DND-41 (cell line): ENCODE data around the gene MAP4K3.

Experiments used
- ATAC-seq: fragments of 200-7000 bp; cut with Tn5 transposase; 3 replicates; pipeline ENCODE4 v1.9.1; 2021; ENCODE audit warnings: low read depth; ENCODE audit not compliant: insufficient read depth
- DNase-seq: peaks from one replicate; pipeline ENCODE4 v3.0.0-alpha.2; 2020
- H2AFZ ChIP-seq: 2 replicates; pipeline ENCODE4 v1.6.0; 2012; ENCODE audit warnings: low read depth, low read length
- H3K27ac ChIP-seq: 2 replicates; pipeline ENCODE4 v1.5.1; 2012; ENCODE audit warnings: low read length, inconsistent platforms
- H3K27me3 ChIP-seq: fragments of 200-600 bp; sonication (generic); 2 replicates; pipeline ENCODE4 v1.6.0; 2012; ENCODE audit warnings: low read length, mild to moderate bottlenecking, inconsistent platforms; ENCODE audit not compliant: insufficient read depth, poor library complexity
- H3K36me3 ChIP-seq: 2 replicates; pipeline ENCODE4 v1.5.1; 2012; ENCODE audit warnings: low read length, inconsistent platforms; ENCODE audit not compliant: insufficient read depth
- H3K4me1 ChIP-seq: 2 replicates; pipeline ENCODE4 v1.5.1; 2012; ENCODE audit warnings: mild to moderate bottlenecking, low read length; ENCODE audit not compliant: insufficient read depth
- H3K4me2 ChIP-seq: 2 replicates; pipeline ENCODE4 v1.6.0; 2012; ENCODE audit warnings: mild to moderate bottlenecking, moderate library complexity, low read length, inconsistent platforms; ENCODE audit not compliant: insufficient read depth
- H3K4me3 ChIP-seq, 2 experiments: fragments of 200-600 bp in 1 of 2; shearing (Covaris generic) in 1 of 2; 2 replicates each; pipeline ENCODE4 v1.5.1; 2012 to 2016; ENCODE audit warnings: inconsistent platforms in 2 of 2, low read length in 2 of 2, mild to moderate bottlenecking in 2 of 2, low read depth in 1 of 2, moderate library complexity in 1 of 2
- H3K79me2 ChIP-seq: 2 replicates; pipeline ENCODE4 v1.6.0; 2012; ENCODE audit warnings: low read length, inconsistent platforms; ENCODE audit not compliant: insufficient read depth
- H3K9ac ChIP-seq: 2 replicates; pipeline ENCODE4 v1.6.0; 2012; ENCODE audit warnings: low read depth, mild to moderate bottlenecking, inconsistent platforms, low read length, moderate library complexity
- H3K9me3 ChIP-seq: 2 replicates; pipeline ENCODE4 v1.5.1; 2012; ENCODE audit warnings: low read length, moderate library complexity, mild to moderate bottlenecking, inconsistent platforms; ENCODE audit not compliant: insufficient read depth, severe bottlenecking
- H4K20me1 ChIP-seq: 2 replicates; pipeline ENCODE4 v1.6.0; 2012; ENCODE audit warnings: low read length; ENCODE audit not compliant: insufficient read depth
- EZH2 ChIP-seq: IDR thresholded peaks from 3 replicates; pipeline ENCODE4 v1.6.1; 2012; ENCODE audit warnings: borderline replicate concordance, low read depth, mild to moderate bottlenecking, moderate library complexity, low read length, inconsistent platforms; ENCODE audit not compliant: severe bottlenecking
- TF ChIP-seq, protein P1 (sequence below): IDR thresholded peaks from 2 replicates; pipeline ENCODE4 v1.5.1; 2012; ENCODE audit warnings: borderline replicate concordance, low read length, moderate library complexity, mild to moderate bottlenecking; ENCODE audit not compliant: poor library complexity, severe bottlenecking; ENCODE audit errors: extremely low read depth

MAP4K3 gene

DNA sequence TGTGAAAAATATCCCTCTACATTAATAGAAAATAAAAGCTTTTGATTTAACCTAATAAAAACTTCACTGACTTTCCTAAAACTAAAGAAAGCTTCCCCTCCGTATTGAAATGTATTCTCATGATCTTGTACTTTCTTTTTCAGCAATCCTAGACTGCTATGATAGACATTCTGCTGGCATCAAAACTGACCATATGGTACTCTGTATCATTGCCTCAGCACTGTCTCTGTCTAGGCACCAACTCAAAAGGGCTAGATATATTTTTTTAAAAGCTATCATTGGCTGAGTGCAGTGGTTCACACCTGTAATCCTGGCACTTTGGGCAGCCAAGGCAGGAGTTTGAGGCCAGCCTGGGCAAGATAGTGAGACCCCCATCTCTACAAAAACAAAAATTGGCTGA, 226.2 kb downstream of the MAP4K3 start:
- peaks cover 10% of the 10 kb centered on the region for H3K4me1 ChIP-seq
- H3K9ac ChIP-seq = no peak overlapping the region
- no peak overlapping the region for H3K27ac ChIP-seq
- peaks cover 3% of the 10 kb centered on the region for H3K27me3 ChIP-seq
- H3K36me3 ChIP-seq = no peaks in the 10 kb centered on the region
- H4K20me1 ChIP-seq = no peaks in the 10 kb centered on the region
- no peak overlapping the region for H2AFZ ChIP-seq
- TF ChIP-seq EZH2 = no peak
- TF ChIP-seq, protein P1, sequence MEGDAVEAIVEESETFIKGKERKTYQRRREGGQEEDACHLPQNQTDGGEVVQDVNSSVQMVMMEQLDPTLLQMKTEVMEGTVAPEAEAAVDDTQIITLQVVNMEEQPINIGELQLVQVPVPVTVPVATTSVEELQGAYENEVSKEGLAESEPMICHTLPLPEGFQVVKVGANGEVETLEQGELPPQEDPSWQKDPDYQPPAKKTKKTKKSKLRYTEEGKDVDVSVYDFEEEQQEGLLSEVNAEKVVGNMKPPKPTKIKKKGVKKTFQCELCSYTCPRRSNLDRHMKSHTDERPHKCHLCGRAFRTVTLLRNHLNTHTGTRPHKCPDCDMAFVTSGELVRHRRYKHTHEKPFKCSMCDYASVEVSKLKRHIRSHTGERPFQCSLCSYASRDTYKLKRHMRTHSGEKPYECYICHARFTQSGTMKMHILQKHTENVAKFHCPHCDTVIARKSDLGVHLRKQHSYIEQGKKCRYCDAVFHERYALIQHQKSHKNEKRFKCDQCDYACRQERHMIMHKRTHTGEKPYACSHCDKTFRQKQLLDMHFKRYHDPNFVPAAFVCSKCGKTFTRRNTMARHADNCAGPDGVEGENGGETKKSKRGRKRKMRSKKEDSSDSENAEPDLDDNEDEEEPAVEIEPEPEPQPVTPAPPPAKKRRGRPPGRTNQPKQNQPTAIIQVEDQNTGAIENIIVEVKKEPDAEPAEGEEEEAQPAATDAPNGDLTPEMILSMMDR = no peak
- no peak for DNase-seq
- no peak overlapping the region for H3K4me3 ChIP-seq
- H3K9me3 ChIP-seq = no peaks in the 10 kb centered on the region
- ATAC-seq = no peak
- H3K79me2 ChIP-seq = no peaks in the 10 kb centered on the region
- no peak overlapping the region for H3K4me2 ChIP-seq

DNA sequence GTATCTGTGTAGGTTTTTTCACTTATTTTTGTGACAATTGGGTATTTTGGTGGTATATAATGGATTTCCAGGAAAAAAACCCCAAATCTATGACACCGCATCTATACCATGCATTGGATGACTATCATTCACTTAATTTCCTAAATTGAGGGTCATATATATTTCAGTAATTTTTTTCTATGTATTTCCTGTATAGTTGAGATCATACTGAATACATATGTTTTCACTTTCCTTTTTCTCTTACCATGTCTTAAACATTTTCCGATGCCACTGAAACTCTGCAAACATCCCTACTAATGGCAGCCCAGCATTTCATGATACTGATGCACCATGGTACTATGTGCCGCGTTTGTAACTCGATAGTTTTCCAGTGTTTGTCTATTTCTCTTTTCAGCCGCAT, 233.7 kb downstream of the MAP4K3 start:
- no peak for ATAC-seq
- Histone ChIP-seq H3K9ac (no peak overlapping the region), H4K20me1 (no peaks in the 10 kb centered on the region), H3K4me3 (no peak overlapping the region), H3K36me3 (no peaks in the 10 kb centered on the region), H3K27ac (no peak overlapping the region), H3K4me2 (no peak overlapping the region), H3K4me1 (no peaks in the 10 kb centered on the region), H3K27me3 (no peaks in the 10 kb centered on the region), H3K9me3 (no peaks in the 10 kb centered on the region), H2AFZ (no peak overlapping the region), H3K79me2 (no peaks in the 10 kb centered on the region)
- no peak for DNase-seq
- TF ChIP-seq EZH2 = no peak
- TF ChIP-seq, protein P1 = no peak

DNA sequence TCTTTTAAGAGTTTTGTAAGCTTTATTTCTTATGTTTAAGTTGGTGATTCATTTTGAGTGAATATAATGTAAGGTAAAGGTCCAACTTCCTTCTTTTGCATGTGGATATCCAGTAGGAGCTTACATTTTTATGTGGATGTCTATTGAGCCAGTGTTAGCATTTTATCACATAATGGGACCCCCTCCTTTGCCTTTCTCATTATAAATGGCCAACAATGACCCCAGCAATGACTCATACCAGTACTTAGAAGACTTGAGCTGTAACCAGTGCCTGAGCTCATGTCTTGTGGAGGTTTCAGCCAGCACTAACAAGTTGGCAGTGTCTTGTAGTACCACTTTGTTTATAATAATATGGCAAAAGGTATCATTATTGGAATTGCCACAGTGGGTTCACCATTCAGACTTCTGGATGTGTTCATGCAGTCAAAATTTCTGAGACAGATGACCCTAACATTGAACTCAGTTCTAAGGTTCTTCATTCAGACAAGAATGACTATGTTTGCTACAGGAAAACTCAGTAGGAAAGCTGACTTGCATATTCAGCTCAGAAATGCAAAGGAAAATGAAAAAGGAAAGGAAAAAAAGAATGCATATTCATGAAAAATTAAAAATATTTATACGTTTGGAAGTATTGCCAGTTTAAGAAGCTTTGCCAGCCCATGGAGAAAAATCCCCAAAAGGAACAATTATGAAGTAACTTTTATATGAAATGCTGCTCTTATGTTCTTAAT, 234.3 kb downstream of the MAP4K3 start:
- Histone ChIP-seq H3K27ac (no peak overlapping the region), H4K20me1 (no peaks in the 10 kb centered on the region), H3K9ac (no peak overlapping the region), H3K4me3 (no peak overlapping the region), H3K79me2 (no peaks in the 10 kb centered on the region), H2AFZ (no peak overlapping the region), H3K36me3 (no peaks in the 10 kb centered on the region), H3K4me2 (no peak overlapping the region), H3K9me3 (no peaks in the 10 kb centered on the region), H3K4me1 (no peaks in the 10 kb centered on the region), H3K27me3 (no peaks in the 10 kb centered on the region)
- no peak for ATAC-seq
- TF ChIP-seq, protein P1 = no peak
- no peak for TF ChIP-seq EZH2
- DNase-seq = no peak
